ENCODE data around the gene PTOV1. TPM values are rescaled to one million over a fixed set of nuclear protein-coding genes. Genes with fewer than 3 reads are reported as not detected.

Gene PTOV1
- total RNA-seq, 6 donors from 2014 or later: 60.2 to 136 (median 106) TPM

DNA sequence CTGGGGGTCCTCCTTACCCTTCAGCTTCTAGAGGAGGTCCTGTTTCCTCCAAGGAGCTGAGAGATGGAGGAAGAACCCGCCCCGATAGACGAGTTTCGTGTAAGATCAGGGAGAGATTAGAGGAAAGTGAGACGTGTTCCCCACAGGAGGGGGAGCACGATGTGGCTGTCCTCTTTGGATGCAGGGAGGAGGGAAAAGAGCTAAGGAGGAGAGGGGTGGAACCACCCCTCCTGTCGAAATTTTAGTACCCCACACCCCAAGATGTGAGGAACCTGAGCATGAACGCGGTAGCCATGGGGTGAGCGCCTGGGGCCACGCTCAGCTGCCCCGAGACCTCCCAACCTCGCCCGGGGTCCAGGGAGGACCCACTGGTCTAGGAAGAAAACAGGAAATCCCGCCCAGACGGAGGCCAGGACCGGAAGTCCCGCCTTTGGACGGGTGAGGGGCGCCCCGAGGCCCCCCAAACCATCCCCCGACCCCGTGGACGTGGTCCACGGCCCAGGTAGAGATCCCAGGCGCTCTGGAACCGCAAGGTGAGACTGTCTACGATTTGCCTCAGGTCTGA, 25.0 kb downstream of the PTOV1 start:
- peaks cover 17 to 33% (median 26%) of the 10 kb centered on the region in 4 donors for H3K4me1 ChIP-seq
- H3K27me3 ChIP-seq: no peaks in the 10 kb centered on the region
- TF ChIP-seq POLR2AphosphoS5 (IDR thresholded peaks at IDR 0.05) (peak in 1 of 2 donors; percentile 22), POLR2A (IDR thresholded peaks at IDR 0.05) (no peak), EP300 (IDR thresholded peaks at IDR 0.05) (no peak)
- TF ChIP-seq, protein P1, sequence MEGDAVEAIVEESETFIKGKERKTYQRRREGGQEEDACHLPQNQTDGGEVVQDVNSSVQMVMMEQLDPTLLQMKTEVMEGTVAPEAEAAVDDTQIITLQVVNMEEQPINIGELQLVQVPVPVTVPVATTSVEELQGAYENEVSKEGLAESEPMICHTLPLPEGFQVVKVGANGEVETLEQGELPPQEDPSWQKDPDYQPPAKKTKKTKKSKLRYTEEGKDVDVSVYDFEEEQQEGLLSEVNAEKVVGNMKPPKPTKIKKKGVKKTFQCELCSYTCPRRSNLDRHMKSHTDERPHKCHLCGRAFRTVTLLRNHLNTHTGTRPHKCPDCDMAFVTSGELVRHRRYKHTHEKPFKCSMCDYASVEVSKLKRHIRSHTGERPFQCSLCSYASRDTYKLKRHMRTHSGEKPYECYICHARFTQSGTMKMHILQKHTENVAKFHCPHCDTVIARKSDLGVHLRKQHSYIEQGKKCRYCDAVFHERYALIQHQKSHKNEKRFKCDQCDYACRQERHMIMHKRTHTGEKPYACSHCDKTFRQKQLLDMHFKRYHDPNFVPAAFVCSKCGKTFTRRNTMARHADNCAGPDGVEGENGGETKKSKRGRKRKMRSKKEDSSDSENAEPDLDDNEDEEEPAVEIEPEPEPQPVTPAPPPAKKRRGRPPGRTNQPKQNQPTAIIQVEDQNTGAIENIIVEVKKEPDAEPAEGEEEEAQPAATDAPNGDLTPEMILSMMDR (IDR thresholded peaks at IDR 0.05): peak in 1 of 6 experiments; percentile 3
- no peaks in the 10 kb centered on the region for H3K9me3 ChIP-seq
- DNase-seq (peak; percentile 66 to 89), ATAC-seq (ENCODE audit: low FRiP score in 2 of 2) (peak in 1 of 2 donors; percentile 29)
- H3K4me3 ChIP-seq: peak overlapping the region; percentile 76 to 90 (median 79)
- H3K27ac ChIP-seq: peak overlapping the region; percentile 94 to 100 (median 99)
- WGBS, 2 donors: 0 to 2% methylated on average over 11 to 28 of the region's 28 CpGs
- peaks cover 12 to 27% (median 20%) of the 10 kb centered on the region in 4 donors for H3K36me3 ChIP-seq

DNA sequence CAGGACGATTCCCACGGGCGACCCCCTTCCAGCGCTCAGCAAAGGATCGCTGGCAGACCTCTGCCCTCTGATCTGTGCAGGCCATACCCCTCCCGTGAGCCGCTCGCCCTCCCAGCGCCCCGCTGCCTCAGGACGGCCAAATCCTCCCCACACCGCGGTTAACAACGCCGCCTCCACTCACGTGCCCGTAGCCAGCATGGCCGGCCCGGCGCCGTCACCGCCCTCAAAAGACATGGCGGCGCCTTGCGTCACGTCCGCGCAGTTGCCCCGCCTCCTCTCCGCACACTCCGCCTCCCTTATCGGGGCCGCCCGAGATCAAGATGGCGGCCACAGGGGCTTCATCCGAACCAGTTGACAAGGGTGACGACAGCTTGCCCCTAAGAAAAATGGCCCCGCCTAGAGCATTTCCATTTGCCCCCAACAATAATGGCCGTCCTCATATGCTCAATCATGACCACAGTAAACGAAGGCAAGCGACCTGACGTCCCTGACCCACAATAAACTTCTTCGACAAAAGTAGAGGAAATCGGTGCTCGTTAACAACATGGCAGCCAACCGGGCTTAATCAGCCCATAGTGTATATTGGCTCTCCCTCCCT, 25.6 kb downstream of the PTOV1 start:
- DNase-seq: peak; percentile 98 to 99
- peak; percentile 88 to 92 for ATAC-seq (ENCODE audit: low FRiP score in 2 of 2)
- Histone ChIP-seq H3K9me3 (no peaks in the 10 kb centered on the region), H3K4me3 (peak overlapping the region; percentile 76 to 90 (median 79)), H3K36me3 (peaks cover 16 to 29% (median 22%) of the 10 kb centered on the region in 4 donors), H3K4me1 (peaks cover 17 to 32% (median 25%) of the 10 kb centered on the region in 4 donors), H3K27me3 (no peaks in the 10 kb centered on the region), H3K27ac (peak overlapping the region; percentile 94 to 100 (median 99))
- TF ChIP-seq POLR2AphosphoS5 (IDR thresholded peaks at IDR 0.05) (peak; percentile 68 to 90), EP300 (IDR thresholded peaks at IDR 0.05) (no peak), POLR2A (IDR thresholded peaks at IDR 0.05) (peak in 1 of 4 donors; percentile 52)
- TF ChIP-seq, protein P1 (IDR thresholded peaks at IDR 0.05): peak in 1 of 6 experiments; percentile 19
- 0% methylated on average over 18 to 20 of the region's 46 CpGs for WGBS, 2 donors

- Histone ChIP-seq H3K27ac (peak within 1 kb of the TSS; percentile 94 to 100 (median 99)), H3K9me3 (no peaks in the 10 kb centered on the region), H3K27me3 (no peaks in the 10 kb centered on the region), H3K4me3 (peak within 1 kb of the TSS; percentile 76 to 90 (median 79)), H3K36me3 (peaks cover 23 to 34% (median 29%) of the 10 kb centered on the region in 4 donors), H3K4me1 (peaks cover 17 to 32% (median 25%) of the 10 kb centered on the region in 4 donors)
- 0% methylated on average over 12 to 60 of the region's 61 CpGs for WGBS, 2 donors
- DNase-seq: peak; percentile 95 to 100
- peak in 3 of 4 donors; percentile 83 to 96 (median 92) for TF ChIP-seq POLR2A (IDR thresholded peaks at IDR 0.05)
- peak; percentile 90 for TF ChIP-seq POLR2AphosphoS5 (IDR thresholded peaks at IDR 0.05)
- peak in 1 of 4 donors; percentile 66 for TF ChIP-seq EP300 (IDR thresholded peaks at IDR 0.05)
- TF ChIP-seq, protein P1 (IDR thresholded peaks at IDR 0.05): no peak
- peak; percentile 91 to 95 for ATAC-seq (ENCODE audit: low FRiP score in 2 of 2)
These were observed 26.3 kb downstream of the PTOV1 start, which contains the start of the genes AKT1S1 and TBC1D17 for GRCh38 chr19:49877020-49877878. TSS of gene AKT1S1 (minus strand) at chr19:49877355. CDS start at chr19:49873295, 4,060 bp downstream. TSS of gene TBC1D17 (plus strand) at chr19:49877702. CDS start at chr19:49877724, 22 bp downstream.

GRCh38 chr19:49877879-49878743, 27.2 kb downstream of the PTOV1 start:
- Histone ChIP-seq H3K27me3 (no peaks in the 10 kb centered on the region), H3K9me3 (no peaks in the 10 kb centered on the region), H3K4me3 (peak overlapping the region; percentile 69 to 90 (median 79)), H3K27ac (peak overlapping the region; percentile 94 to 100 (median 99)), H3K36me3 (peaks cover 32 to 37% (median 34%) of the 10 kb centered on the region in 4 donors), H3K4me1 (peaks cover 17 to 32% (median 25%) of the 10 kb centered on the region in 4 donors)
- peak; percentile 98 to 99 for DNase-seq
- ATAC-seq (ENCODE audit: low FRiP score in 2 of 2): peak; percentile 89 to 93
- TF ChIP-seq EP300 (IDR thresholded peaks at IDR 0.05) (no peak), POLR2A (IDR thresholded peaks at IDR 0.05) (no peak), POLR2AphosphoS5 (IDR thresholded peaks at IDR 0.05) (no peak)
- TF ChIP-seq, protein P1 (IDR thresholded peaks at IDR 0.05): no peak
- 10 to 11% methylated on average over 23 to 33 of the region's 41 CpGs for WGBS, 2 donors
